Neutrophil (primary cell): ENCODE results near the gene IL17A.

Source experiments
- H3K27ac ChIP-seq: fragments of 200-600 bp; sonication (generic); 2 replicates; pipeline ENCODE4 v1.5.1; 2016; ENCODE audit warnings: mild to moderate bottlenecking, moderate library complexity
- H3K27me3 ChIP-seq: fragments of 200-600 bp; sonication (generic); 2 replicates; pipeline ENCODE4 v1.6.0; 2016; ENCODE audit warnings: mild to moderate bottlenecking
- H3K36me3 ChIP-seq: fragments of 200-600 bp; sonication (generic); 2 replicates; pipeline ENCODE4 v1.5.1; 2017
- H3K4me1 ChIP-seq, 2 experiments: fragments of 200-600 bp in 1 of 2; sonication (generic) in 1 of 2; 1 replicate in 1 of 2; 2 replicates in 1 of 2; pipeline versions ENCODE4 v1.5.1 to v1.6.1; 2013 to 2016; ENCODE audit warnings: low read depth in 1 of 2, low read length in 1 of 2, mild to moderate bottlenecking in 1 of 2, moderate library complexity in 1 of 2; ENCODE audit not compliant: control insufficient read depth in 1 of 2, insufficient read depth in 1 of 2
- H3K4me3 ChIP-seq, 2 experiments: fragments of 200-600 bp in 1 of 2; sonication (generic) in 1 of 2; 1 replicate in 1 of 2; 2 replicates in 1 of 2; pipeline ENCODE4 v1.5.1; 2013 to 2016; ENCODE audit warnings: low read depth in 1 of 2, low read length in 1 of 2, mild to moderate bottlenecking in 1 of 2, moderate library complexity in 1 of 2
- H3K9me3 ChIP-seq: fragments of 200-600 bp; sonication (generic); 2 replicates; pipeline ENCODE4 v1.5.1; 2016
- TF ChIP-seq, protein P1 (sequence below): fragments of 200-600 bp; sonication (generic); IDR thresholded peaks from 2 replicates; pipeline ENCODE4 v1.5.1; 2016; ENCODE audit warnings: antibody characterized with exemption

IL17A gene

DNA sequence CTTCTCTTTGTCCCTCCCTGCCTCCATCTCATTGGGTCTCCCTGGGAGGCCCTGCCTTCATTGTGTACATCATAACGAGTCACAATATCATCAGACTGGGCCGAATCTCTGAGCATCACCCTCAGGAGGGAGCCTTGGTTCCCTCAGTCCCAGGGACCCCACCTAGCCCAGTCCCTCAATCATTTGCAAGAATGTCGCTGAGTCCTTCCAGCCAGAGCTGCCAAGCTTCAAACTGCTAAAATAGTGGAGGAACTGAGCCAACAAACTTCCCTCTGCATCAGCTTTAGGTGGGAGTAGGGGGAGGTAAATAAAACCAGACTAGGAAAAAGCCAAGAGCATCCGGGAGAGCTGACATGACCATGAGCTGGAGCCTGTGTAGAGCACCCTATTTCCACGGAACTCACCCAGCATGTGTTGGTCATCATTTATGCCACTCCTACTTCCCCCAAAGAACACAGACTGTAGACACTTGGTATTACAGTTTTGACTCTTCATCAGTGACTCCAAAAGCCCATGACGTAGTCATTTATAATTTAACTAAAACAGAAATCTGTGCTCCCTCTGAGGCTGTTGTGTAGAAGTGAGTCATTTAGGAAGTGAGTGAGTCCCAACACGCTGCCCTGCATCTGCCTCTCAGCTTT, 28.8 kb upstream of the IL17A start:
- Histone ChIP-seq H3K27me3 (peaks cover 17% of the 10 kb centered on the region), H3K27ac (no peak overlapping the region), H3K9me3 (no peaks in the 10 kb centered on the region)

GRCh38 chr6:52160472-52161104, 25.6 kb upstream of the IL17A start:
- Histone ChIP-seq H3K4me3 (no peak overlapping the region), H3K27me3 (peaks cover 17% of the 10 kb centered on the region), H3K9me3 (no peaks in the 10 kb centered on the region), H3K4me1 (peaks cover 0 to 5% of the 10 kb centered on the region in 2 experiments), H3K36me3 (no peaks in the 10 kb centered on the region), H3K27ac (no peak overlapping the region)
- TF ChIP-seq, protein P1, sequence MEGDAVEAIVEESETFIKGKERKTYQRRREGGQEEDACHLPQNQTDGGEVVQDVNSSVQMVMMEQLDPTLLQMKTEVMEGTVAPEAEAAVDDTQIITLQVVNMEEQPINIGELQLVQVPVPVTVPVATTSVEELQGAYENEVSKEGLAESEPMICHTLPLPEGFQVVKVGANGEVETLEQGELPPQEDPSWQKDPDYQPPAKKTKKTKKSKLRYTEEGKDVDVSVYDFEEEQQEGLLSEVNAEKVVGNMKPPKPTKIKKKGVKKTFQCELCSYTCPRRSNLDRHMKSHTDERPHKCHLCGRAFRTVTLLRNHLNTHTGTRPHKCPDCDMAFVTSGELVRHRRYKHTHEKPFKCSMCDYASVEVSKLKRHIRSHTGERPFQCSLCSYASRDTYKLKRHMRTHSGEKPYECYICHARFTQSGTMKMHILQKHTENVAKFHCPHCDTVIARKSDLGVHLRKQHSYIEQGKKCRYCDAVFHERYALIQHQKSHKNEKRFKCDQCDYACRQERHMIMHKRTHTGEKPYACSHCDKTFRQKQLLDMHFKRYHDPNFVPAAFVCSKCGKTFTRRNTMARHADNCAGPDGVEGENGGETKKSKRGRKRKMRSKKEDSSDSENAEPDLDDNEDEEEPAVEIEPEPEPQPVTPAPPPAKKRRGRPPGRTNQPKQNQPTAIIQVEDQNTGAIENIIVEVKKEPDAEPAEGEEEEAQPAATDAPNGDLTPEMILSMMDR, result no peak

More for the DNA sequence above, 28.8 kb upstream of the IL17A start:
- TF ChIP-seq, protein P1, result no peak
- Histone ChIP-seq H3K4me3 (no peak overlapping the region), H3K36me3 (no peaks in the 10 kb centered on the region), H3K4me1 (peaks cover 0 to 5% of the 10 kb centered on the region in 2 experiments)

GRCh38 chr6:52161689-52162438, 24.3 kb upstream of the IL17A start:
- Histone ChIP-seq H3K27ac (no peak overlapping the region), H3K36me3 (no peaks in the 10 kb centered on the region), H3K4me3 (no peak overlapping the region), H3K27me3 (peaks cover 6% of the 10 kb centered on the region), H3K4me1 (no peaks in the 10 kb centered on the region), H3K9me3 (no peaks in the 10 kb centered on the region)
- TF ChIP-seq, protein P1, result no peak

GRCh38 chr6:52162940-52163908, 23.0 kb upstream of the IL17A start:
- H3K4me3 ChIP-seq, result no peak overlapping the region
- H3K27me3 ChIP-seq, result no peaks in the 10 kb centered on the region
- H3K4me1 ChIP-seq, result no peaks in the 10 kb centered on the region
- H3K9me3 ChIP-seq, result no peaks in the 10 kb centered on the region
- no peak overlapping the region for H3K27ac ChIP-seq
- H3K36me3 ChIP-seq, result no peaks in the 10 kb centered on the region
- TF ChIP-seq, protein P1, result no peak
